8988T (cell line): ENCODE results near the gene HAUS3.

Experiments
- DNase-seq: peaks from one replicate; pipeline ENCODE4 v3.0.0; 2011

HAUS3 gene

GRCh38 chr4:2241410-2242353, at the start of gene HAUS3, which contains the start of gene POLN:
Gene HAUS3 (minus strand): TSS chr4:2242121. CDS start chr4:2240946, 1,175 bp downstream.
Gene POLN (minus strand): TSS chr4:2242121. CDS start chr4:2229231, 12,890 bp downstream.
- DNase-seq = peak; percentile 97

GRCh38 chr4:2290974-2291704, 49.2 kb upstream of the HAUS3 start:
- no peak for DNase-seq

GRCh38 chr4:2290488-2290887, 48.6 kb upstream of the HAUS3 start:
- DNase-seq = no peak

GRCh38 chr4:2289955-2290333, 48.0 kb upstream of the HAUS3 start:
- no peak for DNase-seq

GRCh38 chr4:2289311-2289954, 47.5 kb upstream of the HAUS3 start:
- DNase-seq = no peak

GRCh38 chr4:2288051-2288541, 46.2 kb upstream of the HAUS3 start:
- DNase-seq = no peak

- no peak for DNase-seq
Measured at GRCh38 chr4:2287594-2287915, 45.6 kb upstream of the HAUS3 start.

- DNase-seq = no peak
Measured at GRCh38 chr4:2286904-2287593, 45.1 kb upstream of the HAUS3 start.

GRCh38 chr4:2285613-2286381, 43.9 kb upstream of the HAUS3 start:
- no peak for DNase-seq

GRCh38 chr4:2284934-2285612, 43.2 kb upstream of the HAUS3 start:
- no peak for DNase-seq

- no peak for DNase-seq
Measured at GRCh38 chr4:2284161-2284933, 42.4 kb upstream of the HAUS3 start.

- no peak for DNase-seq
Measured at GRCh38 chr4:2283199-2283711, 41.3 kb upstream of the HAUS3 start.

GRCh38 chr4:2281575-2282343, 39.8 kb upstream of the HAUS3 start:
- no peak for DNase-seq

GRCh38 chr4:2280531-2281300, 38.8 kb upstream of the HAUS3 start:
- DNase-seq = no peak

GRCh38 chr4:2277956-2278355, 36.0 kb upstream of the HAUS3 start:
- no peak for DNase-seq

- DNase-seq = no peak
Measured at GRCh38 chr4:2276581-2277325, 34.8 kb upstream of the HAUS3 start.

GRCh38 chr4:2275546-2276251, 33.8 kb upstream of the HAUS3 start:
- no peak for DNase-seq
